HUES48 (cell line): ENCODE results near the gene TXNRD1.

ENCODE experiments used
- H3K27ac ChIP-seq: one replicate; pipeline ENCODE4 v1.7.0; 2013; ENCODE audit warnings: low read depth, low read length, inconsistent platforms
- H3K27me3 ChIP-seq: 2 replicates; pipeline ENCODE4 v1.6.1; 2013; ENCODE audit warnings: mild to moderate bottlenecking, low read length; ENCODE audit not compliant: control insufficient read depth, insufficient read depth
- H3K36me3 ChIP-seq: 2 replicates; pipeline ENCODE4 v1.6.1; 2013; ENCODE audit warnings: low read length; ENCODE audit not compliant: control insufficient read depth, insufficient read depth
- H3K4me1 ChIP-seq: 2 replicates; pipeline ENCODE4 v1.6.1; 2013; ENCODE audit warnings: mild to moderate bottlenecking, low read length; ENCODE audit not compliant: control insufficient read depth, insufficient read depth
- H3K4me3 ChIP-seq: 2 replicates; pipeline ENCODE4 v1.5.1; 2013; ENCODE audit warnings: mild to moderate bottlenecking, low read depth, low read length
- H3K9ac ChIP-seq: 2 replicates; pipeline ENCODE4 v1.6.1; 2013; ENCODE audit warnings: mild to moderate bottlenecking, low read depth, low read length, moderate library complexity
- H3K9me3 ChIP-seq: 2 replicates; pipeline ENCODE4 v1.6.1; 2013; ENCODE audit warnings: low read length; ENCODE audit not compliant: control insufficient read depth, insufficient read depth

TXNRD1 gene

GRCh38 chr12:104177663-104178501 is 37.7 kb upstream of the TXNRD1 start:
- Histone ChIP-seq H3K4me1 (no peaks in the 10 kb centered on the region), H3K9ac (no peak overlapping the region), H3K9me3 (no peaks in the 10 kb centered on the region), H3K36me3 (no peaks in the 10 kb centered on the region), H3K27ac (no peak overlapping the region), H3K27me3 (no peaks in the 10 kb centered on the region), H3K4me3 (no peak overlapping the region)

GRCh38 chr12:104180374-104180773 is 35.2 kb upstream of the TXNRD1 start:
- Histone ChIP-seq H3K27ac (no peak overlapping the region), H3K9me3 (peaks cover 11% of the 10 kb centered on the region; the same call in 1 of the 2 replicates), H3K4me1 (no peaks in the 10 kb centered on the region)

GRCh38 chr12:104181313-104181712 is 34.3 kb upstream of the TXNRD1 start:
- peaks cover 11% of the 10 kb centered on the region; the same call in 1 of the 2 replicates for H3K9me3 ChIP-seq
- H3K27ac ChIP-seq, result no peak overlapping the region
- H3K9ac ChIP-seq, result no peak overlapping the region
- H3K36me3 ChIP-seq, result no peaks in the 10 kb centered on the region
- H3K4me3 ChIP-seq, result no peak overlapping the region
- no peaks in the 10 kb centered on the region for H3K4me1 ChIP-seq
- H3K27me3 ChIP-seq, result no peaks in the 10 kb centered on the region

More at GRCh38 chr12:104180374-104180773, 35.2 kb upstream of the TXNRD1 start:
- Histone ChIP-seq H3K9ac (no peak overlapping the region), H3K36me3 (no peaks in the 10 kb centered on the region), H3K4me3 (no peak overlapping the region), H3K27me3 (no peaks in the 10 kb centered on the region)

GRCh38 chr12:104182144-104182543 is 33.4 kb upstream of the TXNRD1 start:
- H3K4me1 ChIP-seq, result no peaks in the 10 kb centered on the region

GRCh38 chr12:104182621-104183378 is 32.8 kb upstream of the TXNRD1 start:
- no peak overlapping the region for H3K27ac ChIP-seq
- peaks cover 11% of the 10 kb centered on the region; the same call in 1 of the 2 replicates for H3K9me3 ChIP-seq
- H3K4me1 ChIP-seq, result no peaks in the 10 kb centered on the region
- no peak overlapping the region for H3K4me3 ChIP-seq
- H3K27me3 ChIP-seq, result no peaks in the 10 kb centered on the region
- H3K9ac ChIP-seq, result no peak overlapping the region
- no peaks in the 10 kb centered on the region for H3K36me3 ChIP-seq

More at GRCh38 chr12:104182144-104182543, 33.4 kb upstream of the TXNRD1 start:
- H3K27ac ChIP-seq, result no peak overlapping the region
- H3K27me3 ChIP-seq, result no peaks in the 10 kb centered on the region
- H3K9me3 ChIP-seq, result peaks cover 11% of the 10 kb centered on the region; the same call in 1 of the 2 replicates
- H3K4me3 ChIP-seq, result no peak overlapping the region
- H3K36me3 ChIP-seq, result no peaks in the 10 kb centered on the region
- no peak overlapping the region for H3K9ac ChIP-seq

GRCh38 chr12:104183443-104183842 is 32.1 kb upstream of the TXNRD1 start:
- no peak overlapping the region for H3K9ac ChIP-seq
- peaks cover 11% of the 10 kb centered on the region; the same call in 1 of the 2 replicates for H3K9me3 ChIP-seq
- no peaks in the 10 kb centered on the region for H3K27me3 ChIP-seq
- H3K36me3 ChIP-seq, result no peaks in the 10 kb centered on the region
- H3K4me1 ChIP-seq, result no peaks in the 10 kb centered on the region
- H3K4me3 ChIP-seq, result no peak overlapping the region
- H3K27ac ChIP-seq, result no peak overlapping the region

- Histone ChIP-seq H3K27ac (no peak overlapping the region), H3K4me3 (no peak overlapping the region), H3K4me1 (no peaks in the 10 kb centered on the region)
Measured at GRCh38 chr12:104187446-104188155, 28.0 kb upstream of the TXNRD1 start.

GRCh38 chr12:104188534-104188933 is 27.0 kb upstream of the TXNRD1 start:
- H3K27ac ChIP-seq, result no peak overlapping the region
- H3K9me3 ChIP-seq, result peaks cover 11% of the 10 kb centered on the region; the same call in 1 of the 2 replicates
- no peaks in the 10 kb centered on the region for H3K4me1 ChIP-seq

More at GRCh38 chr12:104187446-104188155, 28.0 kb upstream of the TXNRD1 start:
- Histone ChIP-seq H3K9ac (no peak overlapping the region), H3K9me3 (peaks cover 11% of the 10 kb centered on the region; the same call in 1 of the 2 replicates), H3K27me3 (no peaks in the 10 kb centered on the region), H3K36me3 (no peaks in the 10 kb centered on the region)

GRCh38 chr12:104189915-104190555 is 25.5 kb upstream of the TXNRD1 start:
- Histone ChIP-seq H3K9me3 (no peaks in the 10 kb centered on the region), H3K27ac (no peak overlapping the region), H3K36me3 (no peaks in the 10 kb centered on the region)

More at GRCh38 chr12:104188534-104188933, 27.0 kb upstream of the TXNRD1 start:
- no peak overlapping the region for H3K4me3 ChIP-seq
- H3K36me3 ChIP-seq, result no peaks in the 10 kb centered on the region
- no peak overlapping the region for H3K9ac ChIP-seq
- no peaks in the 10 kb centered on the region for H3K27me3 ChIP-seq

GRCh38 chr12:104190641-104191176 is 24.9 kb upstream of the TXNRD1 start:
- no peak overlapping the region for H3K4me3 ChIP-seq
- no peaks in the 10 kb centered on the region for H3K36me3 ChIP-seq
- H3K4me1 ChIP-seq, result no peaks in the 10 kb centered on the region
- H3K9me3 ChIP-seq, result no peaks in the 10 kb centered on the region
- H3K27ac ChIP-seq, result no peak overlapping the region
- no peaks in the 10 kb centered on the region for H3K27me3 ChIP-seq
- H3K9ac ChIP-seq, result no peak overlapping the region

More at GRCh38 chr12:104189915-104190555, 25.5 kb upstream of the TXNRD1 start:
- Histone ChIP-seq H3K27me3 (no peaks in the 10 kb centered on the region), H3K9ac (no peak overlapping the region), H3K4me1 (no peaks in the 10 kb centered on the region), H3K4me3 (no peak overlapping the region)
